GM18526 (cell line): ENCODE results near the gene RAB20.

Source experiments
- POLR2A ChIP-seq: IDR thresholded peaks from 3 replicates; pipeline ENCODE4 v1.6.1; 2011; ENCODE audit not compliant: insufficient read length; ENCODE audit errors: extremely low read depth

RAB20 gene

DNA sequence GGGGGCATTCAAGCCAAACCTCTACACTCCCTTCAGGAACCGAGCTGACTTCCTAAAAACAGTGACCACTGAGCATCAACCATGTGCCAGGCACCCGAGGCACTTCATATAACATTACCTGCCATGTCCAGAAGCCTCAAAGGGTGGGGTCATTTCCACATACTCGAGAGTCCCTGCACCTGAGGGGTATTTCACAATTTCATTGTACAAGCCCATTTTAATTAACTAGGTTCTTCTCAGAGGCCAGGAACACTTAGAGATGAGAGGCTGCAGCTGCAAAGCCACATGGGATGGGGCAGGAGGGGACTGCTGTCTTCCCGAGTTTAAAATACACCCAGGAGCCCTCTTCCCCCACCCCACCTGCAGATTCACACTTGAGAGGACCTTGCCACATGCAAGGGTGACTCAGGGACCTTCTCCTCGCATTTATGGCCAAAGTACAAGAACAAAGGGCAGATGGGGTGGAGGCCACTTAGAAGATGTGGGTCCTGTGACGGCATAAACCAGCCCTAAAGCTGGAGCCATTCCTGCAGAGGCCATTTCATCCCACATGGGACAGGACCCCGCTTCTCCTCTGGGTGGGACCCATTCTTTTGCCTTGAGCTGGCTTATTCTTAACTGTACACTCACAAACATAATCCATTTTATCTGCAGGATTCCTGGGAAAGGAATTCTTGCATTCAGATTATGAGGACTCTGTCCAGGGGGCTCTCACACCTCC, 43.9 kb downstream of the RAB20 start:
- no peak for TF ChIP-seq POLR2A

DNA sequence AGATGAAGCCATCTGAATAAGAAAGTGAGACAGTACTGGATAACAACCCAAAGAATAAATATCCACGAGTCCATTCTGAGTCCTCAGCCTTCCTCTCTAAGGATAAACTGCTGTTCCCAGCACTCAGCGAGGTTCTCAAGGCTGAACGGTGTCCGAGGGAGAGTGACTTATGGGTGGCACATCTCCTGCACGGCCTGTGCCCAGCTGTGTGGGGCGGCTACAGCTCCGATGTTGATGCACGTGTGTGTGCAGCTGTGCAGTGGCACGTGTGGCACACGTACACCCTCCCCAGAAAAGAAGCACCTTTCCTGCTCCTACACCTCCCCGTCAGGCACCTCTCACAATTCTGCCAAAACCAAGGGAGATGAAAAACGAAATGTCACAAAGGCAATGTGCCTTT, 45.0 kb downstream of the RAB20 start:
- no peak for TF ChIP-seq POLR2A

DNA sequence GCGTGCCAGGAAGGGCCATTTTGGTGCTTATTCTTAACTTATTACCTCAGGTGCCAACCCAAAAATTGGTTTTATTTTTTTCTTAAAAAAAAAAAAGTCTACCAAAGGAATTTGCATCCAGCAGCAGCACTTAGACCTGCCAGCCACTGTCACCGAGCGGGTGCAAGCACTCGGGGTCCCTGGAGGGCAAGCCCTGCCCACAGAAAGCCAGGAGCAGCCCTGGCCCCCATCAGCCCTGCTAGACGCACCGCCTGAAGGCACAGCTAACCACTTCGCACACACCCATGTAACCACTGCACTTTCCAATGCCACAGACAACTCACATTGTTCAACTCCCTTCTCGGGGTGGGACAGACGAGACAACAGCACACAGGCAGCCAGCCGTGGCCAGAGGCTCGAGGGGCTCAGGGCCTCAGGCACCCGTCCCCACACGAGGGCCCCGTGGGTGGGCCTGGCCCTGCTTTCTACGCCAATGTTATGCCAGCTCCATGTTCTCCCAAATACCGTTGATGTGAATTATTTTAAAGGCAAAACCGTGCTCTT, 49.3 kb downstream of the RAB20 start:
- no peak for TF ChIP-seq POLR2A

DNA sequence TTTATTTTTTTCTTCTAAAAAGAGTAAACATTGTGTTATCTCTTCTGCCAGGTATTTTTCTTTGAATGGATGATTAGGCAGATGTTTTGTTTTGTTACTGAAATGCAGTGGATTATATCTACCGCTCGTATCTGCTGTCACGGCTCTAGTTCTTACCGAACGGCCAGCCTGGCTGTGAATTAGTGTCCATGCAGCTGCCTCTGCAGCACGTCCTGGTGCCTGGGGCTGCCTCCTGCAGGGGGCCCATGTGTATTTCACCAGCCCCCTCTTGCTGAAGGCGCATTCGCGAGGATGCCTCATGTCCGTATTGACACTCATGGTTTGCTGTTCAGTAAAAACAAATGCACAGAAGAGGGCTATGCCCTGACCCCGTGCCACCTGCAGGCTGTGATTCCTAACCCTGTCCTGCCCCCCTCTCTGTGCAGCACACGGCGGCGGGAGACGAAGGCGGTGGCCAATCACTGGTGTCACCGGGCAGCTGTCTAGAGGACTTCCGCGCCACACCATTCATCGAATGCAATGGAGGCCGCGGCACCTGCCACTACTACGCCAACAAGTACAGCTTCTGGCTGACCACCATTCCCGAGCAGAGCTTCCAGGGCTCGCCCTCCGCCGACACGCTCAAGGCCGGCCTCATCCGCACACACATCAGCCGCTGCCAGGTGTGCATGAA, 49.9 kb downstream of the RAB20 start:
- TF ChIP-seq POLR2A = no peak

DNA sequence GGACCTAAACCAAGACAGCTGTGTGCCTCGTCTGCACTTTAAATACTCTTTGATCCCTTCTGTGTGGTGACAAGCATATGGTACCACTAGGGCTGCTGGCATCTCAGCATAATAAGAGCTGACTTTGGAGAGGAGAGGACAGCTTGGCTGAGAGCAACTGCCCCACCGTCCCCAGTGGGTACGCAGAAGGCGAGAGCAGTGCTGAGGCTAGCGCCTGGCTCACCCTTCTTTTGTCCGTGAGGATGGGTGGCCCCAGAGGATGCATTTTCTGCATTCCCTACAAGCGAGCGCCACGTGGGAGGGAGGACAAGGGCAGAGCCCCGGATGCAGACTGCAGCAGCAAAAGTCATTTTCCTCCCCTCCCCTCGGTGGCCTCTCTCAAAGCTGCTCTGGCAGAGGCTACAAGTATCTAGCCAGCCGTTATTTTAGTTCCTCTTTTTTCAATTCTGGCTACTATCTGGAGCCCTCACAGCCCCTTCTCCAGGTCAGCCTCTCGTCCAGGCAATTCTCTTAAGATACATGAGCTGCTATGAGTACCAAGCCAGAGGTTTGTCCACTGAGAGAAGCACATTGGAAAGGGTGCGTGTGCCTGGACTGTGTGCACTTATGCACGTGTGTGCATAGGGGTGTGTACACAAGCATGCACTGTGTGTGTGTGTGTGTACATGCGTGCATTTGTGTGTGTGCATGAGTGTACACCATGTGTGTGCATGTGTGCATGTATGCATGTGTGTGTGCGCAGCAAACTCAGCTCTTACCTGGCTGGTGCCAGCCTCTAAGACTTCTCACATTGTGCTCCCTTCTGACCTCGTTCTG, 51.3 kb downstream of the RAB20 start:
- TF ChIP-seq POLR2A = no peak

DNA sequence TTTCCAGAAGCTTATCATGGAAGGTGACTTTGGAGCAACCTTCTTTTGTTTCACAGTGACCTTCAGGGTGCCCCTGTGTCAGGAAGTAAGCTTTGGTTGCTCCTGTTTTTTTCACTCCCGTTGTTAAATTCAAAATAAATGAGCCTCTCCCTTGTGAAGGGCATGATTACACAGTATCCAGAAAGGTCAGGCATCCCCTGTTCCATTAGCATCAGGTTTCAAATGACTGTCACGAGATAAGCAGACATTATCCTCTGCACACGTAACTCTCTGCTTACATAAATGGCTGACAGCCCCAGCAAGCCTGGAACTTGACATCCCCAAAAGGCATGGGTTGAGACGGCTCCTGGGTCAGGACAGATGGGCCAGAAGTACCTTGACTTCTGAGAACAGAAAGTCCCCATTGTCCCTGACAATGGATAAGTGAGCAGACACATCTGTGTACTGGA, 52.0 kb downstream of the RAB20 start:
- no peak for TF ChIP-seq POLR2A

- no peak for TF ChIP-seq POLR2A
These were observed 53.7 kb downstream of the RAB20 start for GRCh38 chr13:110507678-110508381.

- no peak for TF ChIP-seq POLR2A
These were observed 54.5 kb downstream of the RAB20 start for GRCh38 chr13:110506859-110507566.

DNA sequence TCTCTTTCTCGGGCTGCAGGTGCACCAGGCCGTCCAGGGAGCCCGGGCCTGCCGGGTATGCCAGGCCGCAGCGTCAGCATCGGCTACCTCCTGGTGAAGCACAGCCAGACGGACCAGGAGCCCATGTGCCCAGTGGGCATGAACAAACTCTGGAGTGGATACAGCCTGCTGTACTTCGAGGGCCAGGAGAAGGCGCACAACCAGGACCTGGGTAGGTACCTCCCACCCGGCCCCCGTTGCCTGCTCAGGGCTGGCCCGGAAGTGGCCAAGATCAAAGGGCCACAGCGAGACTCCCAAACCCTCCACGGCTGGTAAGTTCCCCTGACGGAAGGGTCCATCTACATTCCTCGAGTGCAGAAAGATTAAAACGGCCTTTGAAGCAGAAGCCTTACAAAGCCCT, 55.1 kb downstream of the RAB20 start:
- TF ChIP-seq POLR2A = no peak

- no peak for TF ChIP-seq POLR2A
These were observed 55.9 kb downstream of the RAB20 start for GRCh38 chr13:110505594-110505993.

DNA sequence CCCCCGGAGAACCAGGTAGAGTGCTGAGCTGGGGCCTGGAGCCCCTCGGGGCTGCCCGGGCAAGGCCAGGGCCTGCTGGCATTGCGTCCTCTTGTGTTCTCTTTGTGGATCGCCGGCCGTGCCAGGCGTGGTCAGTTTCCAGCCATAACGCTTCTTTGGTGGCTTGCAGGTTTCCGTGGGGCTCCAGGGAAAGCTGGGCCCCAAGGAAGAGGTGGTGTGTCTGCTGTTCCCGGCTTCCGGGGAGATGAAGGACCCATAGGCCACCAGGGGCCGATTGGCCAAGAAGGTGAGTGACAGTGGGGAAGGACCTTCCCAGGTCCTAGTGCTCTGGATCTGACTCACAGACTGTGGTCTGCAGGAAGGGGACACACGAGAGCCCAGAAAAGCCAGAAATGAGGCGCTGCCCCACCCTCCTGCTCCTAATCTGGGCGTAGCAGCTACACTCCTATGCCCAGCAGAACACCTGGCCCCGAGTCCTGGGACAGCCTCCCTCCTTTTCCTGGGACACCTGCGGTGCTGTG, 57.5 kb downstream of the RAB20 start:
- no peak for TF ChIP-seq POLR2A

DNA sequence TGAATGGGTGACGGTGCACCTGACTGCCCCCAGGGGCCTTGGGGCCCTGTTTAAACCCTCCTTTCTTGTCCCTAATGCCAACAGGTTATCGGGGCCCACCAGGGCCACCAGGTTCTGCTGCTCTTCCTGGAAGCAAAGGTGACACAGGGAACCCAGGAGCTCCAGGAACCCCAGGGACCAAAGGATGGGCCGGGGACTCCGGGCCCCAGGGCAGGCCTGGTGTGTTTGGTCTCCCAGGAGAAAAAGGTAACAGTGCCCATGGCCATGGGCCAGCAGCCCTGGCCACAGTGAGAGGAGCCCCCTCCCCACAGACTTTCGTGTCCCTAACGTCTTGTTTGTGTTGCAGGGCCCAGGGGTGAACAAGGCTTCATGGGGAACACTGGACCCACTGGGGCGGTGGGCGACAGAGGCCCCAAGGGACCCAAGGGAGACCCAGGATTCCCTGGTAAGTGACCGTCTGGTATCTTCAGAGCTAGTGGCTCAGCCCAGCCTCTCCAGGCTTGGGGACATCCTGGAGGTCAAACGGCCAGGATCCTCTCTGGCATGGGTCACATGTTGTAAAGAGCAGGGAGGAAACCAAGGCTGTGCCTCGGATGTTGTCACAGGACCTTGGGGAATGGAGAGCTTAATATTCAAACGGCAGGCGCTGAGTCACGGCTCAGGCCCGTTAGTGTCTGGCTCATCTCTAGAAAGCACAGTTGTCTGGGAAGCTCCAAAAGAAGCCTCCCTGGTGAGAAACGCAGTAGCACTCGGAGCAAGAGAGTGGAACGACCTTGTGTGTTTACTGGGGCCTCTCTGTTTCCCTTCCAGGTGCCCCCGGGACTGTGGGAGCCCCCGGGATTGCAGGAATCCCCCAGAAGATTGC, 58.3 kb downstream of the RAB20 start:
- no peak for TF ChIP-seq POLR2A

DNA sequence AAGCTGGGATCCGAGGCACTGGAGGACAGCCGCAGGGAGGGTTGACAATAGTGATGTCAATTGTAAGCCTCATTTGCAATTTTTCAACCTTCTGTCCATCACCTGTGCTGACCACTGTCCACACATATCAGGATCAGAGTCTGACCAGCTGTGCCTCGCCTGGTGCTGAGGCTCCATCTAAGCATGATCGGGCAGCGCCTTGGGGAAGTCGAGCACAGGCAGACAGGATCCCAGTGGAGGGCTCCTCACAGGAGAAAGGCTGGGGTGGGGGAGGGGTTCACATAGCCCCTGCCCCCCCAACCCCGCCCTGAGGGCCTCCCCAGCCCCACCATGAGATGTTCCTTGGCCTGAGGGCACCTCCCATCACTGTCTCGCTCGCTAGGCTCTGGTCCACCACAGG, 60.3 kb downstream of the RAB20 start:
- TF ChIP-seq POLR2A = no peak
